H9 (cell line): ENCODE results near the gene CLEC18C. TPM values are rescaled to one million over a fixed set of nuclear protein-coding genes. Genes with fewer than 3 reads are reported as not detected.
A peak's percentile ranks its signal among the peaks of the same experiment; 100 is the strongest.
"Not testable (repeated sequence)": the region's sequence is repeated elsewhere in the genome, so short reads cannot be mapped to it uniquely, and the experiment has no call there.

Experiments
- DNase-seq: peaks from one replicate; pipeline ENCODE4 v3.0.0-alpha.2; 2017
- H2AFZ ChIP-seq: one replicate; pipeline ENCODE4 v1.6.1; 2013; ENCODE audit warnings: mild to moderate bottlenecking, low read length, control low read depth, moderate library complexity
- H2AK5ac ChIP-seq: 2 replicates; pipeline ENCODE4 v1.6.1; 2013; ENCODE audit warnings: low read length, control low read depth, mixed read lengths; ENCODE audit not compliant: insufficient read length
- H2BK120ac ChIP-seq: one replicate; pipeline ENCODE4 v1.6.1; 2013; ENCODE audit warnings: low read depth, mild to moderate bottlenecking, low read length, control low read depth, inconsistent platforms; ENCODE audit not compliant: poor library complexity, severe bottlenecking
- H2BK12ac ChIP-seq: 2 replicates; pipeline ENCODE4 v1.6.1; 2013; ENCODE audit warnings: low read length, control low read depth, mixed read lengths, low read depth; ENCODE audit not compliant: insufficient read length
- H2BK15ac ChIP-seq: 2 replicates; pipeline ENCODE4 v1.6.1; 2013; ENCODE audit warnings: low read depth, low read length, control low read depth
- H2BK20ac ChIP-seq: one replicate; pipeline ENCODE4 v1.6.1; 2013; ENCODE audit warnings: low read depth, mild to moderate bottlenecking, low read length, control low read depth, inconsistent platforms; ENCODE audit not compliant: poor library complexity, severe bottlenecking
- H2BK5ac ChIP-seq: 2 replicates; pipeline ENCODE4 v1.6.1; 2013; ENCODE audit warnings: low read length, control low read depth, mixed read lengths; ENCODE audit not compliant: insufficient read length
- H3K14ac ChIP-seq: 2 replicates; pipeline ENCODE4 v1.6.1; 2013; ENCODE audit warnings: low read length, control low read depth; ENCODE audit not compliant: insufficient read depth
- H3K18ac ChIP-seq: 2 replicates; pipeline ENCODE4 v1.6.1; 2013; ENCODE audit warnings: low read depth, mild to moderate bottlenecking, mixed read lengths, low read length, control low read depth; ENCODE audit not compliant: insufficient read length
- H3K23ac ChIP-seq: 2 replicates; pipeline ENCODE4 v1.6.1; 2013; ENCODE audit warnings: low read length, control low read depth, mixed read lengths, low read depth; ENCODE audit not compliant: insufficient read length
- H3K23me2 ChIP-seq: 2 replicates; pipeline ENCODE4 v1.6.1; 2013; ENCODE audit warnings: low read depth, mild to moderate bottlenecking, mixed read lengths, low read length, control low read depth; ENCODE audit not compliant: insufficient read length, poor library complexity, severe bottlenecking
- H3K27ac ChIP-seq: 2 replicates; pipeline ENCODE4 v1.5.1; 2013; ENCODE audit warnings: low read length, control low read depth, mixed read lengths, low read depth; ENCODE audit not compliant: insufficient read length
- H3K27me3 ChIP-seq: 2 replicates; pipeline ENCODE4 v1.6.1; 2013; ENCODE audit warnings: low read length, control low read depth, inconsistent platforms; ENCODE audit not compliant: insufficient read depth
- H3K4ac ChIP-seq: 2 replicates; pipeline ENCODE4 v1.6.1; 2013; ENCODE audit warnings: low read depth, mild to moderate bottlenecking, control low read depth, inconsistent platforms, low read length, moderate library complexity
- H3K4me1 ChIP-seq: 2 replicates; pipeline ENCODE4 v1.6.1; 2013; ENCODE audit warnings: low read length, control low read depth, inconsistent platforms; ENCODE audit not compliant: insufficient read depth
- H3K4me2 ChIP-seq: 2 replicates; pipeline ENCODE4 v1.6.1; 2013; ENCODE audit warnings: low read length, control low read depth, mixed read lengths; ENCODE audit not compliant: insufficient read length, insufficient read depth
- H3K56ac ChIP-seq: 2 replicates; pipeline ENCODE4 v1.6.1; 2013; ENCODE audit warnings: low read depth, mild to moderate bottlenecking, mixed read lengths, low read length, control low read depth; ENCODE audit not compliant: insufficient read length
- H3K79me1 ChIP-seq: 2 replicates; pipeline ENCODE4 v1.6.1; 2013; ENCODE audit warnings: low read depth, mild to moderate bottlenecking, moderate library complexity, low read length, control low read depth, inconsistent platforms; ENCODE audit not compliant: insufficient read depth, poor library complexity, severe bottlenecking
- H3K79me2 ChIP-seq: 2 replicates; pipeline ENCODE4 v1.6.1; 2013; ENCODE audit warnings: low read length, control low read depth, inconsistent platforms; ENCODE audit not compliant: insufficient read depth
- H3K9ac ChIP-seq: 2 replicates; pipeline ENCODE4 v1.6.1; 2013; ENCODE audit warnings: low read length, control low read depth, mixed read lengths; ENCODE audit not compliant: insufficient read length; ENCODE audit errors: extremely low read depth
- H3K9me3 ChIP-seq: one replicate; pipeline ENCODE4 v1.6.1; 2013; ENCODE audit warnings: low read depth, low read length, inconsistent platforms; ENCODE audit not compliant: control insufficient read depth
- H3T11ph ChIP-seq: one replicate; pipeline ENCODE4 v1.6.1; 2013; ENCODE audit warnings: mild to moderate bottlenecking, low read length, control low read depth, inconsistent platforms
- H4K20me1 ChIP-seq: one replicate; pipeline ENCODE4 v1.6.1; 2013; ENCODE audit not compliant: control insufficient read depth, insufficient read length, insufficient read depth
- H4K5ac ChIP-seq: 2 replicates; pipeline ENCODE4 v1.6.1; 2013; ENCODE audit warnings: low read depth, mild to moderate bottlenecking, mixed read lengths, low read length, control low read depth; ENCODE audit not compliant: insufficient read length
- H4K8ac ChIP-seq: replicated peaks from 2 replicates; pipeline ENCODE4 v1.6.1; 2013; ENCODE audit warnings: low read length, control low read depth, mixed read lengths, low read depth; ENCODE audit not compliant: insufficient read length
- H4K91ac ChIP-seq: 2 replicates; pipeline ENCODE4 v1.6.1; 2013; ENCODE audit warnings: low read depth, mild to moderate bottlenecking, moderate library complexity, mixed read lengths, low read length, control low read depth; ENCODE audit not compliant: insufficient read length
- H3K27ac Mint-ChIP-seq, 3 experiments: 2 replicates in 2 of 3; 3 replicates in 1 of 3; pipeline ENCODE4 v1.8.0; 2020 to 2021; ENCODE audit warnings: mixed read lengths in 3 of 3, mild to moderate bottlenecking in 1 of 3, moderate library complexity in 1 of 3
- H3K27me3 Mint-ChIP-seq: 2 replicates; pipeline ENCODE4 v1.8.0; 2021; ENCODE audit warnings: low read depth, mild to moderate bottlenecking, moderate library complexity, mixed read lengths
- H3K36me3 Mint-ChIP-seq, 3 experiments: 2 replicates in 2 of 3; 3 replicates in 1 of 3; pipeline ENCODE4 v1.8.0; 2020 to 2021; ENCODE audit warnings: low read depth in 3 of 3, mixed read lengths in 3 of 3; ENCODE audit not compliant: insufficient read depth in 1 of 3
- H3K4me1 Mint-ChIP-seq, 2 experiments: 2 replicates each; pipeline ENCODE4 v1.8.0; 2020; ENCODE audit warnings: mixed read lengths in 2 of 2
- H3K4me3 Mint-ChIP-seq, 2 experiments: 2 replicates in 1 of 2; 3 replicates in 1 of 2; pipeline ENCODE4 v1.8.0; 2020 to 2021; ENCODE audit warnings: mild to moderate bottlenecking in 2 of 2, mixed read lengths in 2 of 2, moderate library complexity in 1 of 2
- H3K9me3 Mint-ChIP-seq, 2 experiments: 2 replicates in 1 of 2; 3 replicates in 1 of 2; pipeline ENCODE4 v1.8.0; 2020; ENCODE audit warnings: mild to moderate bottlenecking in 2 of 2, mixed read lengths in 2 of 2, moderate library complexity in 1 of 2
- WGBS: extraction: QIAGEN DNeasy Blood & Tissue Kit; methylation state at CpG from one replicate; pipeline ENCODE4 v1.1.7; 2013; ENCODE audit warnings: missing lambda C conversion rate, low lambda C conversion rate, mixed read lengths; ENCODE audit not compliant: insufficient read length; ENCODE audit errors: extremely low coverage; 5-methylcytosine and 5-hydroxymethylcytosine counted together
- total RNA-seq: library from RNA; stranded (reverse); gene quantifications from 2 replicates; pipeline ENCODE4 v1.2.1, GENCODE V29; 2021

CLEC18C gene
- total RNA-seq, 1 experiment from 2014 or later = 0.11 TPM

GRCh38 chr16:70187858-70188607 is 14.4 kb downstream of the CLEC18C start:
- H3K79me1 ChIP-seq, H4K20me1 ChIP-seq, H3T11ph ChIP-seq, H2BK12ac ChIP-seq, H3K79me2 ChIP-seq, H2BK20ac ChIP-seq, H3K23me2 ChIP-seq, H3K4me1 ChIP-seq, H3K27ac ChIP-seq, H2BK120ac ChIP-seq, DNase-seq, H3K27me3 Mint-ChIP-seq, H3K27ac Mint-ChIP-seq, H4K91ac ChIP-seq, H3K23ac ChIP-seq, H4K5ac ChIP-seq, H3K4me2 ChIP-seq, H3K4ac ChIP-seq, H3K14ac ChIP-seq, H2BK5ac ChIP-seq, H3K27me3 ChIP-seq, H2AFZ ChIP-seq, H3K9me3 ChIP-seq, H3K56ac ChIP-seq, H4K8ac ChIP-seq, H3K36me3 Mint-ChIP-seq, H2BK15ac ChIP-seq, H3K9me3 Mint-ChIP-seq, H3K18ac ChIP-seq, H3K9ac ChIP-seq, H2AK5ac ChIP-seq, H3K4me1 Mint-ChIP-seq: not testable (repeated sequence)
- H3K4me3 Mint-ChIP-seq = peak overlapping the region; percentile 48 to 57; a peak in 3 of 5 replicates
- no CpG with 5 or more reads among the region's 71 CpGs for WGBS

- H4K91ac ChIP-seq, H2BK120ac ChIP-seq, H3K18ac ChIP-seq, H3K36me3 Mint-ChIP-seq, H4K5ac ChIP-seq, H3K79me2 ChIP-seq, H2BK5ac ChIP-seq, H3K4me1 ChIP-seq, H3K9me3 Mint-ChIP-seq, H3K27me3 Mint-ChIP-seq, H3K4me2 ChIP-seq, H3K23ac ChIP-seq, H4K8ac ChIP-seq, H2BK20ac ChIP-seq, H3K4me1 Mint-ChIP-seq, H3K27ac ChIP-seq, H3K14ac ChIP-seq, H3K27me3 ChIP-seq, H2AFZ ChIP-seq, H3T11ph ChIP-seq, H3K9me3 ChIP-seq, H3K27ac Mint-ChIP-seq, H3K4ac ChIP-seq, DNase-seq, H3K23me2 ChIP-seq, H2AK5ac ChIP-seq, H4K20me1 ChIP-seq, H3K56ac ChIP-seq, H3K79me1 ChIP-seq, H3K9ac ChIP-seq, H2BK12ac ChIP-seq, H2BK15ac ChIP-seq: not testable (repeated sequence)
- WGBS = no CpG with 5 or more reads among the region's 22 CpGs
- H3K4me3 Mint-ChIP-seq = 0 out of 5 replicates have a peak overlapping the region, but pooled peaks of 1 of the 2 experiments have one; percentile 19
Observed at GRCh38 chr16:70188608-70188915, 15.0 kb downstream of the CLEC18C start.
